Activated CD4-positive, alpha-beta T cell treated with anti-CD3 and anti-CD28 coated beads, Interleukin-2, amount 50 U/mL, for 48 hours (primary cell): ENCODE results near the gene FXYD2.

ENCODE experiments used
- DNase-seq, 2 experiments: peaks; one replicate each; pipeline ENCODE4 v3.0.0-alpha.2; 2020

The FXYD2 gene

DNA sequence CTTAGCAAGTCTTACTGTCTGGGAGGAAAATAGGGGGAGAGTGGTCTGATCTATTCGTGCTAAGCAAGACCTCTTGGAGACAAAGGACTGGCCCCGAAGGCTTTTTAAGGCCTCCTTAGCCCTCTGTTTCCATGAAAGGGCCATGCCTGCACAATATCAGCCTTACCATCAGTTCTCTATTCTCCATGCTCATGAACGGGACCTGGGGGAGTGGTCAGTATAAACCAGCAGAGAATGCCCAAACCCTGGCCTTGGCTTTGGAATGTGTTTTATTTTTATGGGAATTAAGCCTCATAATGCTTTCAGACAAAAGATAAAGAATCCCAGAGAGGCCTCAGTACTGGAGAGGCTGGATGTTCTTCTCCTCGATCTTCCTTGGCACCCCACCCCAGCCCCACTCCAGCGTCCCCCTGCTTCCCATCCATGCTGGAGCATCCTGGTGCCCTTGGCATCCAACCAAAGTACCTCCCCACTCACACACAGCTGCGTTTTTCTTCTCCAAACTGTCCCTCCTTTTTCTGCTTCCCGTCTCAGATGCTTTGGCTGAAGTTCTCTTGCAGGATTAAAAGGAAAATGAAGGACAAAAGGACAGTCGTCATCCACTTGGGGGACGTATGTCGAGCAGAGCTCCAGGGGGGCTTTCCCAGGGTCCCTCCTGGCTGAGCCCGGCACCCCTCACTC is 33.3 kb upstream of the FXYD2 start:
- no peak for DNase-seq

DNA sequence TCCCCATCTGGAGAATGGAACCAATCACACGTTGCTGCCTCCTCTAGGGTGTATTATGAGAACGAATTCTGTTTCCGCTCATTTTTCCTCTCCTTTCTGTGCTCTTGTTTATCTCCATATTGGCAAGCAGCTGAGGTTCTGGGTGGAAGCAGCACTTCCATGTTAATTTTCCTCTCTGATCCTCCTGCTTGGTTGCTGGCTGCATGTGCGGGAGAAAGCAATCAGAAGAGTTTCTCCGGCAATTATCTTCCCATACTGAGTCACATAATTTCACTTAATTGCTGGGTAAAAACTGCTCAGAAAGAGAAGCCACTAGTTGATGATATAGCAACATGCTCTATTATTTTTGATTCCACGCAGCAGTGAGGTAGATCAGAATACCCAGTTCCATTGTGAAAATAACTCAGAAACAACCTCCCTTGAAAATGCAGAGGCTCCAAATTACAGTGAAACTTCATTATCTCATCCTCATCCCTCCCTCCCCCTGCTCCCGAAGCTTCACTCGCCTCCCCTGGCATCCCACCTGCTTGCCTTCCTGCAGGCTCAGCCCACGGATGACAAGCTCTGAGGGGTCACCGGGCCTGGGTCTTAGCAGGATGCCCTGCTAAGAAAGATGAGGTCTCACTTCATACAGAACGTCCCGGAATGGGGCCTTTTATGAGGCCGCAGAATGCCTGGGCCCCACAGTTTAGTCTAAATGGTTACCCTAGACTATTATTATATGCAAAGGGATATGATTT is 31.5 kb upstream of the FXYD2 start:
- DNase-seq, result no peak

DNA sequence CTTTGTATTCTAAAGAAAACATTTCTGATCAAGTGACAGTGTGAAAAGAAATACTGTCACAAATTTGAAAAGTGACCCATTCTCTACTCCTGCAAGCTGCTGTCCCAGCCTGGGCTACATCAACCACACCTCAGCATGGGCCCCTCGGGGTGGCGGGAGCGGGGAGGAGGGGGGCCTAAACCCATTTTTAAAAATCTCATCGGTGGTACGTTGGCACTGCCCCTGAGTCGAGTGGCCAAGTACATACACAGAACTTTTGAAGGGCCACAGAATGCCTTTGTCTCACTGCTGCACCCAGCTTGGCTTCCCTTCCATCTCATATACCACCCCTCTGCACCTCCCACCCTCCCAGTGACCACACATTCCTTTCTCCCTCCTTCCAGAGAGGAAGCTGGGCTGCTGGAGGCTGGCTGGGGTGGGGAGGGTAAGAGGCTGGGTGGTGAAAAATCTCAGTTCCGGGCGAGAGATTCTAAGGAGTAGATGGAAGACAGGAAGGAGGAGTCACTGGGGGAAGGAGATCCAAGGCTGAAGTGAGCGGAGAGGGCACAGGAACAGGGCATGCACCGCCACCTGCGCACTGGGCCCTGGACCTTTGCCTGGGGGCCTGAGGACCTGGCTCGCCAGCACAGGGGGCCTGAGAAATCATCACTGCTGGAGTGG is 30.8 kb upstream of the FXYD2 start:
- DNase-seq, result no peak

DNA sequence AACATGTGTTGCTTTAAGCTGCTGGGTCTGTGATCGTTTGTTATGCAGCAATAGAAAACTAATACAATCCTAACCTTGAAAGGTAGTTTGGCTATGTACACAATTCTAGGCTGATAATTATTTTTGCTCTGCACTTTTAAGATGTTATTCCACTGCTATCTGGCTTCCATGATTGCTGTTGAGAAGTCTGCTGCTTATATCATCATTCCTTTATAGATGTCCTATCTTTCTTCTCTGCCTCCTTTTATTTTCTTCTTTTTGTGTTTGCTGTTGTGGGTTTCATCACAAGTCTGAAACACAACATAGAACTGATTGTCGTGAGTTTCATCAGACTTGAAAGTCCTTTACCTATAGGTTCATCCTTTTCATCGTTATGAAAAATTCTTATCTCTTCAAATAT is 27.8 kb upstream of the FXYD2 start:
- DNase-seq, result no peak

DNA sequence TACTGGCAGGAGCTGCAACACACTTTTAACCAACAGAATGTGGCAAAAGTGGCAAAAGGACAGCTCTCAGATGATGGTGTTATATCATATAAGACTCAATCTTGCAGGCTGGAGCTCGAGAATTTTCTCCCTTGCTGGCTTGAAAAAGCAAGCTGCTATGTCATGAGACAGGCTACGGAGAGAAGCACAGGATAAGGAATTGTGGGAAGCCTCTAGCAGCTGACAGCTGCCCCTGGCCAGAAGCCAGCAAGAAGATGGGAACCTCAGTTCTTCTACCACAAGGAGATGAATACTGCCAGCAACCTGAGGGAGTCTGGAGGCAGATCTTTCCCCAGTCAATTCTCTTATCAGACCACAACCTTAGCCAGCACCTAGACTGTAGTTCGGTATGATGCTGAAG is 27.3 kb upstream of the FXYD2 start:
- no peak for DNase-seq

DNA sequence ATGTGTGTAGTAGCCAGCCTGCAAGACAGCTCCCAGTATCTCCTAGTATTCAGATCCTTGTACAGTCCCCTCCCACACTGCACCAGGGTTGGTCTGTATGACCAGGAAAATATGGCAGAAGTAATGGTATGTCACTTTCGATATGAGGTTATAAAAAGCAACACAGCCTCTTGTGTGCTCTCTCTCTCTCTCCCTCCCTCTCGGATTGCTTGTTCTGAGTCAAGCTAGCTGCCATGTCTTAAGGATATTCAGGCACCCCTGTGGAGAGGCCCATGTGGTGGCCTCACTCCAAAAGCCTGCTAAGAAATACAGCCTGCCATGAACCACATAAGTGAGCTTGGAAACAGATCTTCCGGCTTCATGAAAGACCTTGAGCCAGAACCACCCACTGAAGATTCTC is 26.6 kb upstream of the FXYD2 start:
- no peak for DNase-seq

DNA sequence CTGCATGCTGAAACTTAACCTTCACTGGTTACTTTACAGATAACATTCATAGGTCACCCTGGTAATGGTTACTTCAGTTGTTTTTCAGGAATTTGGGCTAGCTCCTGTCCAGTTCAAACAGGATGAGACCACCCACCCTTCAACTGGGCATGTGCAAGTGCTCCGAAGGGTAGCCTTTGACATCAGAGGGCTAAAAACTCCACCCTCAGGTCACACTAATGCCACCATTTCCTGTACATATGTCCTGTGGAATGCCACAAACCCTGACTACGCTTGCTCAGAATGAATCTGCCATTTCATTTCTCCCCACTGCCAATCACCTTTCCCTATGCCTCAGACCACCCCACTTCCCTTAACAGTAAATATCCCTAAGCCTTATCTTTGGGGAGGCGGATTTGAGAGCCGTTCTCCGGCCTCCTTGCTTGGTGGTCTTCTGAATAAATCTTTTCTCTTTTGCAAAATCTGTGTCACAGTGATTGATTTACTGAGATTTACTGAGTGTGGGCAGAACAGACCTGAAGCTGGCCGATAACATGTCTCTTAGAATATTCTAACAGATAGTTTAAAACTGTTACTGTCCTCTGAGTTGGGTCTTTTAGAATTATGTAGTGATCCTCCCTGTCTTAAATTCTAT is 25.4 kb upstream of the FXYD2 start:
- no peak for DNase-seq

DNA sequence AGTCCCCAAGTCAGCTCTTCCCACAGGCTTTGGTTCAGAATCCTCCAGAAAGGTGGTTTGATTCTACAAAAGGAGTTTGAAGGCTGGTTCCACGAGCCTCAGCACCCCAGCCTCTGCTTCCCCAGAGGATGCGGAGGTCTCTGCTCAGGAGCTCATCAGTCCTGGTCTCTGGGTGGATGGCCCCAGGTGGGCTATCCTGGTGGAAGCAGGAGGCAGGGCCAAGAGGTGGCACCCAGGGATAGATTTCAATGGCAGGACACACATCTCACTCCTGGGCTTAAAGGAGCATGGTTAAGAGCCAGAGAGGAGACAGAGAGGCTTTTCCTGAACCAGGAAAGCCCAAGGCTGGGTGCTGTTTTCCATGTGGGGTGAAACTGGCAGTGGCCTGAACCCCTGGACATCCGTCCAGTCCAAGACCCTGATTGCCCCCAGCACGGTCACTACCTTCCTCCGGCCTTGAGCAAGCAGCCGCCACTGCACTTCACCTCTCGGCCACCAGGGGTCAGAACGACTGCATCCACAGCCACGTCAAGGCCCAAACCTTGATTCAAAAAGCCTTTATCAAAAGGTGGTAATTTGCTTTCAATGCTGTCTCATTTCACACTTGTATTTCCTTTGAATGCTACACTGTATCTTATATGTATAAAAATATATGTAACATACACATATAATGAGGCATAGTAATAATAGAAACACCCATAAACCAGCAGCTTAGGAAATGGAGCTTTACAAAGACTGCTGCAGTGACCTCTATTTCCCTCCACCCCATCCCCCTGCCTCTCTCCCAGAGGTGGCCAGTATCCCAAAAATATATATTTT is 19.3 kb upstream of the FXYD2 start:
- DNase-seq, result peak; percentile 90 to 92

DNA sequence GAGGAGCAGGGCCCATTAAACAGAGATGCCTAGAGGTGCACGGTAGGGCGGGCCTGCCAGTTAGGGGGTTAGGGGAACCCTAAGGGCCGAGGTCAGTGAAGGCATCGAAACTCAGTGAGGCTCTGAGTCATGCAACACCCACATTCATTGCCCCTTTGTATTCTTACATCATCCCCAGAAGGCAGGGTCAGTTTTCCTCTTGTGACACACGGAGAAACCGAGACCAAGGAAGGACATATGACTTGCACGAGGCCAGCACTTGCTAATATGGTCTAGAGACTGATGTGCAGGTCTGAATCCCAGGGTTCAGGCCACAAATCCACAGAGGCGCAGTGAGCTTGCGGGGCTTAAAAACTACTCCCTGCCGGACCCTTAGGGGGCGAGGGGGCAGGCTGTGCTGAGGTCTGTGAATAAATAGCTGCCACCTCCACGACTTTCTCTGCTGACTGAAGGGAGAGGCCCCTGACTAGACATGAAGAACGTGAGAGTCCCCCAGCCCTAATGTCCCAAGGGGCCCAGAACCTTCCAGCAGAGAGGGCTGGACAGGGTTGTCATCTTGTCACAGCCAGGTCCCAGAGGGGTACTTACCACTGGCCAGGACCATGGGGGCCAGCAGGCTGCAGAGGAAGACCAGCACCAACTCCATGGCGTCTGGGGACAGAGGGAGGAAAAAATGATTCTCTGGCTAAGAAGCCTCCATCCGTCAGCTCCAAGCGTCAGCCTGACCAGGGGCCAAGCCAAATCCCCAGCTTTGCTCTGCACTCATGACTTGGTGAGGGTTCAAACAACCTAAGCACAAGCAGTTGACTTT is 17.8 kb upstream of the FXYD2 start:
- peak in 1 of 2 experiments; percentile 2 for DNase-seq

DNA sequence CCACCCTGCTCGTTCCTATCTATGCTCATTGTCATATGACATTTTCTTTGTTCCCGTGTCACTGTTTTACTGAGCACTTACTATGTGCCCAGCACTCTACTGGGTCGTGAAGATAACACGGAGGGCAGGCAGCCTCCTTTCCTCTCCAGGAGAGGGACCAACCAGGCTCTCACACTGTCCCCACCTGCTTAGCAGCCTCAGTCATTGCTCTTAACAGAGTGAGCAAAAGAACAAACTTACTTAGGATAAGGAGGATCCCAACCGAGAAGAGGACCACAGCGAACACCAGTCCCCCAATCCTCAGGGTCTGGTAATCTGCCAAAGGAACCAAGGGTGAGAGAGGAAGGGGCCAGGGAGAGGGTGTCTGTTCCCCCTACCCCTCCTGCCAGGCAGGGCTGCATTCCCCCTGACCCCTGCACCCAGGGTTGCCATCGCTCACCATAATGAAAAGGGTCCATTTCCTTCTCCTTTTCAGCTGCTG is 17.0 kb upstream of the FXYD2 start:
- DNase-seq, result peak in 1 of 2 experiments; percentile 1

DNA sequence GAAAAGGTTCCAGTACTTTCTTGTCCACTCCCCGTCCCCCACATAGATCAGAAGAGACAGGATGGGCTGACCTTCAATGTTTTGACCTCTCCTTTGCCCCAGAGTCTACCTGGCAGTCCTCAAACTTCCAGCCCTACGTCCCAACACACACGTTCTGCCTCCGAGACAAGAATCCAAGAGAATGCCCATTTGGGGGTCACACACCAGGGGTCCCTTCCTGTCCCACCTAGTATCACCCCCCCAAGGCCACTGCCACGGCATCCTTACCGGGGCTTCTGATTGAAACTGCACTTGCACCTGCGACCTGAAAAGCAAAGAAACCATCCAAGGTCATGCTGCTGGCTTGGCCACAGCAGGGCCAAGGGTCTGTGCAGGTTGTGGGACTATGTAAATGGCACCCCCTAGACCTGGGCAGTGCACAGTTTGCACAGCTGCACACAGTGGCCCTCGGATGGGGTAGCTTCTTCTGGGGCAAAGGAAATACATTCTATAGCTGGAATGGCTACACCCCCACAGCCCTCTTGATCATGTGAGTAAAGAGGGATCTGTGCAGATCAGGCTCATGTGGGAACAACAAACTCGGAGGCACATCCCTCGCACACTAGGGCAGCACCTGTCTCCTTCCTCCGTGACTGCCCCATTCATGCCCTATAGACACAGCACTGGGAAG is 16.5 kb upstream of the FXYD2 start:
- peak in 1 of 2 experiments; percentile 1 for DNase-seq

DNA sequence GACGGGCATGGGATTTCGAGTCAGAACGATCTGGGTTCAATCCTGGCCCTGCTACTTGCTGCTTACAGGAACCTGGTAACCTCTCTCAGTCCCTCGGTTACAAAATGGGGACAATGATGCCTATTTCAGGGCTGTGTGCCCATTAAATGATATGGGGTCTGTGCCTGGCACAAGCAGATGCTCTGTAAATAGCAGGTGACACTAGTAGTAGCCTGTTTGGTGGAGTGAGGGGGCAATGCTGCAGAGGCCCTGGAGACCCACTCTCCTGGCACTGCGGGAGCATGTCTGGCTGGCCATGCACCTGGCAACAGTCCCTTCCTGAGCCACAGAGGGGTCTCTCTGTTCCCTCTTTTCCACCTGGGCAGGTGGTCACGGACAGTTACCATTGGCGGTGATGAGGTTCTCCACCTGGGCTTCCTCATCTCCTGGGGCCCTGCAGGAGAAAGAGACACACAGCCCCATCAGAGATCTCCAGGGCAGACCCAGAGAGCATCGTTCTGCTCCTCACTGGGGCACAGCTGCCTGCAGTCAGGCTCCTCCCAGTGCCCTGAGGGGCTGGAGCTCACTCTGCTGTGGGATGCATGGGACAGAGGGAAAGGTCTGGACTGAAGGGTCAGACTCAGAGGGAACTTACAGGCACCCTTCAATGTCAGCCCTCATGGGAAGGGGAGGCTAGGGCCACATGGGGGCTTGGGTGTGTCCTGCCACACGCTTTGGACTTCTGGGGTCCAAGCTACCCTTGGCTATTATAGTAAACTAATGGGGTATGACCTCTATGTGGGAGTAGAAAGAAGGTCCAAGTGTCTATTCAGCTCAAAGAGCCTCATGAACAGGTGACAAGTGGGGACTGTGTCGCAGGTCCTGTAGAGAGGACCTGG is 15.6 kb upstream of the FXYD2 start:
- peak in 1 of 2 experiments; percentile 2 for DNase-seq

DNA sequence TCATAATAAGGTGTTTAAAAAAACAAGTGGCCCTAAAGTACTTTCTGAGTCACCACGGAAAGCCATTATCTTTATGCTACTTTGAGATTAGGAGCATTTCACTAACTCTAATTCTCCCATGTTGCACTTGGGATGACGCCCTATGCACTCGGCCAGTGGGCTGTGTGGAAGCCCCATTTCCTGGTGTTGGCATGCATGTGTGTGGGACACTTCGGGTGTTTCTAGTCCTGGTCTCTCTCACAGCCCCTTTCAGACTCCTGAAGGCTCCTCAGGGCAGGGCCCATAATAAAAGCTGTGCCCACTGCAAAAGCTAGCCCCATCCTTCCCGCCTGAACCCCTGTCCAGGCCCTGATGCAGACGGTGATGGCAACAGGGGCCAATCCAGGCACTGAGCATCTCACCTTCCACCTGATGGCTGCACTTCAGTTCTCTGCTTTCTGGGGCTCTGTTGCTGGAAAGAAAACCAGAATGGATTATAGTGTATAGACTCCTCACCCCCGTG is 14.9 kb upstream of the FXYD2 start:
- no peak for DNase-seq

DNA sequence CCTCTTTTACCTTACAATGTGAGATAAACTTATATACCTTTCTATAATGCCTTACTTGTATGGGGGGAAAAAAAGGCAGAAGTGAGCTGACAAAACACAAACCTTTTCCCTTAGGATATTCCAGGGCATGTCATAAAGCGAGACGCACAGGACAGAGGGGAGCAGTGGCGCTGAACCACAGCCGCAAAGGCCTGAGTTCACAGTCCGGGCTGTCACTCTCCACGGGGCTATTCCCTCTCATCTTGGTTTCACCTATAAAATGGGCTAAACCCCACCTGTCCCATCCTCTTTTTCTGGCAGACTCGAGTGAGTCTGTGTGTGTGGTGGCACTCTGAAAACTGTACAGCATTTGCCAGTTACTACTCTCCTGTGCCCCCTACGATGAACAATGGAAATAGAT is 14.4 kb upstream of the FXYD2 start:
- no peak for DNase-seq

DNA sequence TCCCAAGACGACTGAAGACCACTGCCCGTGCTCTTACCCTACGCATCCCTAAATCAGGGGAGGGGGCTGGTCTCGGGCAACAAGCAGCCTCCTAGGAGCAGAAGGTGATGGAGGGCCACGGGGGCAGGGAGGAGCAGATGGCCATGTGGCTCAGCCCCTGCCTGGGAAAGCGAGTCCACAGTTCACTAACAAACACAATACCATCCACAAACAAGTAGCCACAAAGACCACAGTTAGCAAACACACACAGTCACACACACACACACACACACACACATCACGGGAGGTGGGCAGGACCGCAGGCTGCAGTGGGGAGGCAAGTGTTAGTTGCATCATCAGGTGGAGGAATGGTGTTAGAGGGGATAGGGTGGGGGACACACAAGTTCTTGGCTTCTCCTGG is 13.2 kb upstream of the FXYD2 start:
- no peak for DNase-seq

DNA sequence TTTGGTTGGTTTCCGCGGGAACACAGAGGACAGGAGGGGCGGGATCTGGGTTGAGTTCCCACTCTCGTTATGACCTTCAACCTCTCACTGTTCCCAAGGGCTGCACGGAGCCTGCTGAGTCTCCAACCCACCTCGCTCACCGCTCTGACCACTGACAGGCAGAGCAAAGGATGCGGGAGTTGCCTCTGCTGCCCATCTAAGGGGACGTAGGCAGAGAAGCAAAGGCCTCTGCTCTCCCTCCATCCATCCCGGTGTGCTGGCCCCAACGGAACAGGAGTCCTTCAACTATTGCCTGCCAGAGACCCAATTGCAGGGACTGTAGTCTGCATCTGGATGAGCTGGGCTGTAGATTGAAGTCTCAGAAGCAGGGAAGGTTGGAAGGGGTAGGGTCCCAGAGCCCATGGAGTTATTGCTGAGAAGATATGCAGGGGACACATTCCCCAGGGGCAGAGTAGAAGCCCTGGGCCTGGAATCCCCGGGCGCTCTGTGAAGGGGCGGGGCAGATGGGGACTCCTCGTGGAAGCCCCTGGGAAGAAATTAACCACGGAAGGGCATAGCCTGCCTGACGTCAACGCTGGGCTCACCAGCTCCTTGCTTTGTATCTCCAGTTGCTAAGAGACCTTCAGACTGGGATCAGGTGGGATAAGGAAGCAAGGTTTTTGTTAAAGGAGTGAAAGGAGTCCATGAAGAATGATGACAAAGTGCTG is 12.7 kb upstream of the FXYD2 start:
- no peak for DNase-seq

DNA sequence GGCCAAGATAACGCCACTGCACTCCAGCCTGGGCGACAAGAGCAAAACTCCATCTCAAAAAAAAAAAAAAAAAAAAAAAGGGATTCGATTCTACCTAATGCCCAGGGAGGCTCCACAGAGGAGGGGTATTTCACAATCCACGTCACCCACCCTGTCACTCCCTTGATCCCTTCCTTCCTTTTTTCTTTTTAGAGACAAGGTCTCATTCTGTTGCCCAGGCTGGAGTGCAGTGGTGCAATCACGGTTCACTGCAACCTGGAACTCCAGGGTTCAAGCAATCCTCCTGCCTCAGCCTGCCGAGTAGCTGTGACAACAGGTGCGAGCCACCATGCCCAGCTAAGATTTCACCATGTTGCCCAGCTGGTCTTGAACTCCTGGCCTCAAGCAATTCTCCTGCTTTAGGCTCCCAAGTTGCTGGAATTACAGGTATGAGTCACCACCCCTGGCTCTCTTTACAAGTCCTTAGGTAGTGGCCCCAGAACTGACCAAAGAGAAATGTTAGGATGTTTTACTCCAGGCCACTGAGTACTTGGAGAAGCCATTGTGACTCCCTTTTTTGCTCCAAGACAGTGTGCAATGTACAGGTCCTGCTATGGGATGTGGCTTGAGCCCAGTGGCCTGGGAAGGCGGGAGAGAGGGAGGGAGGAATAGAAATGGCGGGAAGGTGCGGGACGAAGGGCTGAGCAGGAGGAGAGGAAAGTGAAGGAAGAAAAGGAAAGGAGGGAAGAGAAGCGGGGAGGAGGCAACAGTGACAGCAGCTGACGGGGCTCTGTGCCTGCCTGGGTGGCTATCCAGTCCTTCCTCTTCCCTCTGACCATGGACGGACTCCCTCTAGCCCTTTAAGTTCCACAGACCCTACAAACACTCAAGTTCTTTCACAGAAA is 11.8 kb upstream of the FXYD2 start:
- DNase-seq, result no peak

DNA sequence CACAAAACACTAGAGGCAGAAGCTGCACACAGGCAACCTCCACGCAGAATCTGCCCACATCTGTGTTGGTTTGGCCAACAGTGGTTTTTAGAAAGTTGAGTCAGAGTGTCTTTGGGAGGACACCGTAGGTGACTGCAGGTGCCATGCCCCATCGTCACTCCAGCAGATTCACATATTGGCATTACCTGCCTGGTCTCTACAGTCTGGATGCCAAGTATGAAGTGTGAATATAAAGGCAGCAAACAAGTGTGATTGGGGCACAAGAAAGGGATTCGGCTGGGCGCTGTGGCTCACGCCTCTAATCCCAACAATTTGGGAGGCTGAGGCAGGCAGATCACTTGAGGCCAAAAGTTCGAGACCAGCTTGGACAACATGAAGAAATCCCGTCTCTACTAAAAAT is 11.0 kb upstream of the FXYD2 start:
- DNase-seq, result no peak
